Activated CD8-positive, alpha-beta memory T cell treated with anti-CD3 and anti-CD28 coated beads for 1 hour (primary cell): ENCODE results near the gene HTR4.
"Not testable (repeated sequence)": the region's sequence is repeated elsewhere in the genome, so short reads cannot be mapped to it uniquely, and the experiment has no call there.

ENCODE experiments used
- DNase-seq, 2 donors: peaks; one replicate each; pipeline ENCODE4 v3.0.0-alpha.2; 2020; ENCODE audit warnings: low read depth in 1 of 2; ENCODE audit errors: extremely low read depth in 1 of 2

HTR4 gene

GRCh38 chr5:148653836-148654781 is at the start of gene HTR4:
Gene HTR4 (minus strand): TSS chr5:148654527. CDS start chr5:148637014, 17,513 bp downstream.
- no peak for DNase-seq

DNA sequence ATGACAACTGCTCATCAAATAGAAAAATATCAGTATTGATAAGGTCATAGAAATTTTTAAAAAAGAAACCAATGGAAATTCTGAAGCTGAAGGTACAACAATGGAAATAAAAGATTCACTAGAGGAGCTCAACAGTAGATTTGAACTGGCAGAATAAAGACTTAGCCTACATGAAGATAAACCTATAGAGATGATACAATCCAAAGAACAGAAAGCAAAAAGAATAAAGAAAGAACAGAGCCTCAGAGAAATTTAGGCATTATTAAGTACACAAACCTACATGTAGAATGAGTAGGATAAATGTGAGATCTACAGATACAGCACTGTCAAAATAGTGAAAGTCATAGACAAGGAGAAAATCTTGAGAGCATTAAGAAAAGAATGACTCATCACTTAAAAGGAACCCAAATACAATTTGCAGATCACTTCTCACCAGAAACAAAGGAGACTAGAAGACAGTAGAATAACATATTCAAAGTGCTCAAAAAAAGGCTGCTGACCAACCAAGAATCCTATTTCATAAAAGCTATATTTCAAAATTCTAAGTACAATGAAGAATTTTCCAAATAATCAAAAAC is 47.8 kb upstream of the HTR4 start:
- no peak for DNase-seq

DNA sequence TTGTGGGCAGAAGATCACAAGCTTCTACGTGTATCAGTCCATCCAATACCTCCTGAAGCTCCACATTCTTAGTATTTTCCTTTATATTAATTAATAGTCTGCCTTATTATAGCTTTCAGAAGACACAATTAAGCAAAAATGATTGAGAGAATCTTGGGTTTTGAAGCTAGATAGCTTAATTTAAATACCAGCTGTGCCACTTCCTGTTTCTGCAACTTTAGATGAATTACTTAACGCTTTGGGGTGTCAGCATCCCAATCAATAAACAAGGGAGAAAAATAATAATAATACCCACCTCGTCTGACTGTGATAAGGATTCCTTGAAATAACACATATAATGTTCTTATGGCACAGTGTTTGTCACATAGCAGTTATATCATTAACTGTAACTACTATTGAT is 44.7 kb upstream of the HTR4 start:
- DNase-seq, result no peak

- no peak for DNase-seq
Observed at GRCh38 chr5:148697809-148698196, 43.5 kb upstream of the HTR4 start.

DNA sequence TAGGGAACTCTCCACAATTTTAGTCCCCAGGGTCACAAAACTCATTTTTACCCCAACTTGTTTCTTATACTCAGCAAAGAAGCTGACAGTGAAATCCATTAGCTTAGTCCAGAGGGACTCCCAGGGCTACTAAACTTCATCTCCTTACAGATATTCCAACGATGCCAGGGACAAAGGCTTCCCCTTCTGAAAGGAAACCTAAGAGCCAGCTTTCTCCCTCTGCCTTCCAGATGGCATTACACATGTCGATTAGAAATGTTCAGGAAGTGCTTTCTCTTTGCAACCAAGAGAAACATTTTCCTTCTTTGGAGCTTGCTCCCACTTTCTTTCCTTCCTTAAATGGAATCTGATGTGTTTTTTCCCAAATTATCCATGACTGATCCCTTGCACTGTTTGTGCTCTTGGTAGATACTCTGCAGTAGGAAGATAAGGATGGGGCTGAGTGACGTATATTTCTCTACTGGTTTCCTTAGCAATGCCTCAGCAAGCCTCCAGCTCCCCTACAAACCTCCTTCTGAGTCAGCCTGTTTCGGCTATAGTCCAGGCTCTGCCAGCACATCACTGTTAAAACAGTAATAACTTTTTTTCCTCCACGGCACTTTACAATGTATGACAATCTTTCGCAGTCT is 43.0 kb upstream of the HTR4 start:
- no peak for DNase-seq

- DNase-seq, result no peak
Observed at GRCh38 chr5:148696187-148697036, 42.1 kb upstream of the HTR4 start.

DNA sequence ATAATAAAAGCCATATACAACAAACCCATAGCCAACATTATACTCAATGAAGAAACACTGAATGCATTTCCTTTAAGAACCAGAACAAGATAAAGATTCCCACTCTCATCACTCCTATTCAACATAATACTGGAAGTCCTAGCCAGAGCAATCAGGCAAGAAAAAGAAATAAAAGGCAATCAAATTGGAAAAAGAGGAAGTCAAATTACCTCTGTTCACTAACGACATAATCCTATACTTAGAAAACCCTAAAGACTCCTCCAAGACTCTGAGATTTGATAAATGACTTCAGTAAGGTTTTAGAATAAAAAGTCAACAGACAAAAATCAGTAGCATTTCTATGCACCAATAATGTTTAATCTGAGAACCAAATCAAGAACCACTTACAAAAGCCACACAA is 36.6 kb upstream of the HTR4 start:
- DNase-seq, result no peak

DNA sequence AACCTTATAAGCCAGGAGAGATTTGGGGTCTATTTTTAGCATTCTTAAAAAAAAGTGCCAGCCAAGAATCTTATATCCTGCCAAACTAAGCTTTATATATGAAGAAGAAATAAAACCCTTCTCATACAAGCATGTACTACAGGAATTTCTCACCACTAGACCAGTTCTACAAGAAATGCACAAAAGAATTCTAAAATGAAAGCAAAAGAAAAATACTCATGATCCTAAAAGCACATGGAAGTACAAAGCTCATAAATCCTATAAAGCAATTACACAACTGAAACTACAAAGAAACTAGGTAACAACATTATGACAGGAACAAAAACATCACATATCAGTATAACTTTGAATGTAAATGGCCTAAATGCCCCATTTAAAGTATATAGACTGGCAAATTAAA is 34.5 kb upstream of the HTR4 start:
- DNase-seq, result no peak

- no peak for DNase-seq
Observed at GRCh38 chr5:148687871-148688270, 33.5 kb upstream of the HTR4 start.

DNA sequence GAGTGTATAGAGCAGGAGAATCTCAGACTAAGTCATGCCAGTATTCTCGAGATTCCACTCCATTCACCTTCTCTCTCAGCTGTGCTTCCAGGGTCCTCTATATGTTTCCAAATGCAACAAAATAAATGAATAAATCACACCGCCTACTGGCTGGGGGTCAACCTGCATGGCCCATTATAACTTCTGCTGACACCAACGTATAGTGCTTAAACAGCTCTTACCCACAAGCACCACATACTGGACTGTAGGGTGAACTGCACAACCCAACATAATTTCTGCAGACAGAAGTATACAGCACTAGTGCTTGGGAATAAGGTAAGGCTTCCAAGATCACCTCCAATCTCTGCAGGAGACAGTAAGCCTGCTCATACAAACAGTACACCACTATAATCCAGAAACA is 33.1 kb upstream of the HTR4 start:
- no peak for DNase-seq

- DNase-seq, result no peak
Observed at GRCh38 chr5:148686660-148687059, 32.3 kb upstream of the HTR4 start.

GRCh38 chr5:148685520-148686134 is 31.3 kb upstream of the HTR4 start:
- no peak for DNase-seq

- no peak for DNase-seq
Observed at GRCh38 chr5:148684528-148684927, 30.2 kb upstream of the HTR4 start.

- DNase-seq, result no peak
Observed at GRCh38 chr5:148683651-148684050, 29.3 kb upstream of the HTR4 start.

DNA sequence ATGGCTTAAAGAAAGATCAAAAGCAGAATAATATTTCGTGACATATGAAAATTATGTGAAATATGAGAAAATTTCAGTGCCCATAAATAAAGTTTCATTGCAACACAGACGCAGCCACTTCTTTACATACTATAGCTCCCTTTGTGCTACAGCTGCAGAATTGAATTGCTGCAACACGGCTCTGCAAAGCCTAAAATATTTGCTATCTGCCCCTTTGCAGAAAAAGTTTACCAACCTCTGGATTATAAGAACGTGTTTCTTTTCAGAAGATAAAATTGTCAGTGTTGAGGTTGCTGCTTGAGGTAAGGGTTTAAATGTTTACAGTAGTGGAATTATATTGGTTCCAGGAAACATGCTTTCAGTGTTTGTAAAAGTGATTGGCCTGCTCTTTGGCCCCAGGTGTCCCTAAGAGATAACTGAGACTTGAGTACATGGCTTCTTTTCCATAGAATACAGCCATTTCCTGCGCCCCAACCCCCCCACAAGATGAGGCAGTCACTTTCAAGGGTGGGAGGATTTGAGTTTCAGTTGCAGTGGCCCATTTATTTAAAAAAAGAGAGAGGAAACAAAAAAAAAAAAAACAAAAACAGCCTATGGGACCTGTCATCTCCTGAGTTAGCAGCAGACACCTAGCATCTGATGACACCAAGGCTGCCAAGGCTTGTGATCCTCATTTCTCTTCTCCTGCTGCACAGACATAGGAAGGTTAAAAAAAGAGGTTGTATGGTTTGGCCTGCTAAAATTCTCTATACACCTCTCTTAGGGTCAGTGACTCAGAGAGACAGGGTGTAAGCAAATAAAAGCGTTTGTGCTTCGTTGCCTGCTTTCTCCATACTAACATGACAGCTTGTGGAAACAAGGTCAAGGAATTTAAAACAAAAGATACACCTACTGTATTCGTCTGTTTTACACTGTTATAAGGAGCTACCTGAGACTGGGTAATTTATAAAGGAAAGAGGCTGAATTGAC is 28.0 kb upstream of the HTR4 start:
- DNase-seq, result no peak

DNA sequence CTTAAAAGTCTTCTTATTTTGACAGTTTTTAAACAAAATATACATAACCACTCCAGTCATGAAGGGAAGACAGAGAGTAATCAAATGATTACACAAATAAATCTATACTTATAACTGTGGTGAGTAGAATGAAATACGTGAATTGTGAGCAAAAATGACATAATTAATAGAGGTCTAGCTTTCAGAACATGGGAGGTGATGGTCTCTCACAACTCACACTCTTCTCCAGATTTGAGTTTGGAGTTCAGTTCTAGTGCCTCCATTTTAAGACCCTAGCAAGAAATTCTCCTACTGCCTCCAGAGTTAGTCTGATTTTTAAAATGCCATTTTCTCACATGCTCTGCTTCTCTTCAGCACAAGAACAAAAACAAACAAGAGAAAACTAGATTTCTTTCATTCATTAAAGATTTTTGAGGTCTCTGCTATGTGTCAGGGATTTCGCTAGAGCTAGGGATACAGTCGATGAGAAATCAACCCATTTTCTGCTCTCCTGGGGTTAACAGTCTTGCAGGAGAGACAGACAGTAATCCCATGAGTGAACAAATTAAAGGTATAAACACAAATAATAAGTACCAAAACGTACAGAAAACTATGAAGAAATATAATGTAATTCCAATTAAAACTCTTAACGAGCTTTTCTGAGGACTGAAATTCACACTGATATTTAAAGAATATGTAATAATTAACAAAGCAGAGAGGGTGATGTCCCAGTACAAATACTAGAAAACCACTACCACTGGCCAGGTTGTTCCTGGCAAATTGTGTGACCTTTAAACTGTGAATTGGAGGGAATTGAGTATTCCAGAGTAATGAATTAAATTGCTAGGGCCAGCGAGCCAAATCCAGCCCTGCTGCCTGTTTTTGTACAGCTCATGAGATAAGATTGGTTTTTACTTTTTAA is 27.1 kb upstream of the HTR4 start:
- no peak for DNase-seq

DNA sequence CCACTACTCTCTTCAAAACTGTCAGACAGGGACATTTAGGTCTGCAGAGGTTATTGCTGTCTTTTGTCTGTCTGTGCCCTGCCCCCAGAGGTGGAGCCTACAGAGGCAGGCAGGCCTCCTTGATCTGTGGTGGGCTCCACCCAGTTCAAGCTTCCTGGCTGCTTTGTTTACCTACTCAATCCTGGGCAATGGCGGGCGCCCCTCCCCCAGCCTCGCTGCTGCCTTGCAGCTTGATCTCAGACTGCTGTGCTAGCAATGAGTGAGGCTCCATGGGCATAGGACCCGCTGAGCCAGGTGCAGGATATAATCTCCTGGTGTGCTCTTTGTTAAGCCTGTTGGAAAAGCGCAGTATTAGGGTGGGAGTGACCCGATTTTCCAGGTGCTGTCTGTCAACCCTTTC is 19.4 kb upstream of the HTR4 start:
- DNase-seq, result not testable (repeated sequence)

- DNase-seq, result no peak
Observed at GRCh38 chr5:148666353-148666752, 12.0 kb upstream of the HTR4 start.
